Tongue (tissue), 2 donors: Measurements from ENCODE around the gene CHID1. TPM values are rescaled to one million over a fixed set of nuclear protein-coding genes. Genes with fewer than 3 reads are reported as not detected.

Experiments used
- DNase-seq: peaks from one replicate; pipeline ENCODE4 v3.0.0-alpha.2; 2015
- total RNA-seq: library from RNA; depleted of rRNA; stranded (reverse); fragments of >200 nt; gene quantifications from one replicate; pipeline ENCODE4 v1.2.3, GENCODE V29; 2014

CHID1 gene
- total RNA-seq, 1 donor from 2014 or later = 46.4 TPM

- no peak for DNase-seq
Observed at GRCh38 chr11:863023-863909, 47.3 kb downstream of the CHID1 start.

- DNase-seq = no peak
Observed at GRCh38 chr11:862696-863022, 48.0 kb downstream of the CHID1 start.

GRCh38 chr11:862081-862661 is 48.4 kb downstream of the CHID1 start:
- peak; percentile 72 for DNase-seq

- no peak for DNase-seq
Observed at GRCh38 chr11:861105-861479, 49.5 kb downstream of the CHID1 start.

- no peak for DNase-seq
Observed at GRCh38 chr11:860234-861104, 50.1 kb downstream of the CHID1 start.

- peak; percentile 88 for DNase-seq
Observed at GRCh38 chr11:859394-860131, 51.0 kb downstream of the CHID1 start.

- DNase-seq = no peak
Observed at GRCh38 chr11:858762-859339, 51.8 kb downstream of the CHID1 start.

- DNase-seq = no peak
Observed at GRCh38 chr11:858053-858761, 52.4 kb downstream of the CHID1 start.

GRCh38 chr11:856397-856796 is 54.2 kb downstream of the CHID1 start:
- DNase-seq = no peak

GRCh38 chr11:855796-856195 is 54.8 kb downstream of the CHID1 start:
- DNase-seq = no peak

- no peak for DNase-seq
Observed at GRCh38 chr11:855330-855674, 55.3 kb downstream of the CHID1 start.

- DNase-seq = no peak
Observed at GRCh38 chr11:854601-855329, 55.8 kb downstream of the CHID1 start.

- DNase-seq = no peak
Observed at GRCh38 chr11:853682-854448, 56.7 kb downstream of the CHID1 start.

GRCh38 chr11:852762-853161 is 57.8 kb downstream of the CHID1 start:
- DNase-seq = no peak

- no peak for DNase-seq
Observed at GRCh38 chr11:850775-851763, 59.5 kb downstream of the CHID1 start.

- no peak for DNase-seq
Observed at GRCh38 chr11:849951-850774, 60.4 kb downstream of the CHID1 start.

GRCh38 chr11:849104-849824 is 61.3 kb downstream of the CHID1 start:
- DNase-seq = peak; percentile 67
